HG02970 (cell line): ENCODE measurements around the gene FARP1.

Source experiments
- ATAC-seq: cut with Tn5 transposase; IDR thresholded peaks from one replicate; pipeline ENCODE4 v1.9.1; 2021; ENCODE audit warnings: mild to moderate bottlenecking, moderate library complexity, moderate number of reproducible peaks; ENCODE audit not compliant: unreplicated experiment, low FRiP score

FARP1 gene

GRCh38 chr13:98142380-98143156 is at the start of gene FARP1:
TSS of gene FARP1 (plus strand) at chr13:98143094. CDS start at chr13:98213243, 70,149 bp downstream.
- ATAC-seq: peak; percentile 75

DNA sequence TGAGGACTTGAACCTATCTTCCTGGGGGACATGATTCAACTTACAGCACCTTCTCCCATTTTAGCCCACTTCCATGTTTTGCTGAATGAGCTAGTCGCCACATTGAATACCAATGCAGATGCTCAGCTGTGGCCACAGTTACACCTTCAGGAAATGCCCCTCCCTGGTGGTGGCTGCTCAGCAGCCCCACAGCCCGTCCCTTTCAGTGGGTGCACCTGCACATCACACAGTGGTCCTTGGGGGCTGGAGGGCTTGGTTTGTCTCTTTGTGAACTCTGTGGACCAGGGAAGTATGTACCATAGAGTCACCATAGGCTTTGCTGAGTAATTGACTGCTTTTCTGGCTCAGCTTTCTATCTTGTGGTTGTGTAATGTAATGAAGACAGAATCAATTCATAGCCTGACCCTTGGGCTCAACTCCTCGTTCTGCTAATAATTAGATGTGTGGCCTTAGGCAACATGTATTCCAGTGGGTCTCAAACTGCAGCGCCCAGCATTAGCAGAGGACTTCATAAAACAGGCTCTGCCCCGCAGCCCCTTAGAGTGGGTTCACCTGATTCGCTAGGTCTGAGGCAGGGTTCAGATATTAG is 48.1 kb upstream of the FARP1 start:
- ATAC-seq: no peak

DNA sequence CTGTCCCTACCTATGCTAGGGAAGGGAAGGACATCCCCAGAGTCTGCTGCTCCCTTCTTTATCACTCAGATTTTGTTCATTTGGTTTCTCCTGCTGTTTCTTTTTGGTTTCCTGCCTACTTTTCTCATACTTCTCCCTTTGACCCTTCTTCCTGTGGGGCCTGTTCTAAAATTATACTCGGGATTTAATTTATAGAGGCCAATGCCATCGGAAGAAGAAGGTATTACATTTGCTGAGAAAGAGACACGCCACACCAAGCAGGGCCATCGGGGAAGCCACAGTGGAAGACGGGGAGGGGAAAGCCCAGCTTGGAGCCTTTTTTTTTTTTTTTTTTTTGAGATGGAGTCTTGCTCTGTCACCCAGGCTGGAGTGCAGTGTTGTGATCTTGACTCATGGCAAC is 46.8 kb upstream of the FARP1 start:
- ATAC-seq: no peak

DNA sequence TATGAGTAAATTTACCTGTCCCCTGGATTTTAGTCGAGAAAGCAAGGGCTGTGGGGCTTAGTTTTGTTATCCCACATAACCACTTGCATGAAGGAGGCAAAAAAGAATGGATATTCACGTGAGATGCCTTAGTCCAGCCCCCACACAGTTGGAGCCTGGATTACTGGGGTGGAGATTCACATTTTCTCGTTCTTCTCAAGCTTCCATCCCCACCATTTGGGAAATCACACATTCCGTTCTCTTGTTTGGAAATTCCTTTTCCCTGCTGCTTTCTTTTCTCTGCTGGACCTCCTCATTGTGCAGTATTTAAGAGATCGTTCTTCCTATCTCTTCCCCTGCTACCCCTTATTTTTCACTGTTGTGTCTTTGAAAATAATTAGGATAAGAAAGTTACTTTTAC is 45.1 kb upstream of the FARP1 start:
- ATAC-seq: no peak

DNA sequence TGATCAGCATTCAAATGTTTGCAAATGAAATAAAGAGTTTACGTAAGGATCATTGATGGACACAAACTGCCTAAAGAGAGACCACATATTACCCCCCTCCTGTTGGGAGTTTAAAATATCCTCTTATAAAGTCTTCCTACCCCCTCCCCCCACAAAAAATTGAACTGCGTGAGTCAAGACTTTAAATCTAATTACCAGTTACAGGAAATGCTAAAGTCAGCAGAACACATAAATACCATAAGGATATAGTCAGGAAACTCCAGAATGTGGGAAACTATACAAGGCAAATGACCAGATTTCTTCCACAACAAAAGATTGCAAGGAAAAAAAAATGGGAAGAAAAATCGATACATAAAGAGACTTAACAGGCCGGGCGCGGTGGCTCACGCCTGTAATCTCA is 44.4 kb upstream of the FARP1 start:
- ATAC-seq: no peak

- ATAC-seq: no peak
These were observed 43.3 kb upstream of the FARP1 start for GRCh38 chr13:98099627-98100026.

- ATAC-seq: no peak
These were observed 42.4 kb upstream of the FARP1 start for GRCh38 chr13:98100481-98100880.

GRCh38 chr13:98103531-98103930 is 39.4 kb upstream of the FARP1 start:
- no peak for ATAC-seq

GRCh38 chr13:98103942-98104880 is 38.7 kb upstream of the FARP1 start:
- no peak for ATAC-seq

DNA sequence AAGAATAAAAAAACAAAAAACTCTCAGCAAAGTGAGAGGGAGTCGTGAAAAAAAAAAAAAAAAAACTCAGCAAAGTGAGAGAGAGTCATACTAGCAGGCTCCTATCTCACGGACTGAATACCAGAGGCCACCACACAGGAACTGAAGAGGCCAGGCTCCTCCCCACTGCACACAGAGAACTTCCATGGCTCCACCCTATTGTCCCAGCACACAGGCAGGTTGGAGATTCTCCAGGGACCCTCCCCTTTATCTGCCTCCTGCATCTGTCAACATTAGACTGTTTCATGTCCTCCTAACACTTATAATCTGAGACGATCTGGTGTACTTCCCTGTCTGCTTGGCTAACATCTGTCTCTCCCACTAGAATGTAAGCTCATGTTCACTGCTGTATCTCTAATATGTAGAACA is 37.0 kb upstream of the FARP1 start:
- ATAC-seq: no peak

GRCh38 chr13:98108341-98108740 is 34.6 kb upstream of the FARP1 start:
- ATAC-seq: no peak

GRCh38 chr13:98109226-98109853 is 33.6 kb upstream of the FARP1 start:
- no peak for ATAC-seq

GRCh38 chr13:98110749-98111148 is 32.1 kb upstream of the FARP1 start:
- no peak for ATAC-seq

- ATAC-seq: no peak
These were observed 31.5 kb upstream of the FARP1 start for GRCh38 chr13:98111168-98112098.

DNA sequence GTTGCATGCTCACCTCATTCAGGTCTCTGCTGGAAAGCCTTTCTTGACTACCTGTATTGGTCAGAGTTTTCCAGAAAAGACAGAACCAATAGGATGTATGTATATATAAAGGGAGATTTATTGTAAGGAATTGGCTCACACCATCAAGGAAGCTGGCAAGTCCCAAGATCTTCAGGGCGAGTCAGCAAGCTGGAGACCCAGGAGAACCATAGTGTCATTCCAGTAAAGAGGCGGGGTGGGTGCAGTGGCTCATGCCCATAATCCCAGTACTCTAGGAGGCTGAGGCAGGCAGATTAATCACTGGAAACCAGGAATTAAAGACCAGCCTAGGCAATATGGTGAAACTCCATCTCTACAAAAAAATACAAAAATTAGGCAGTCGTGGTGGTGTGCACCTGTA is 30.4 kb upstream of the FARP1 start:
- no peak for ATAC-seq

- no peak for ATAC-seq
These were observed 24.0 kb upstream of the FARP1 start for GRCh38 chr13:98118865-98119264.

GRCh38 chr13:98123176-98123575 is 19.7 kb upstream of the FARP1 start:
- no peak for ATAC-seq

GRCh38 chr13:98129059-98129746 is 13.7 kb upstream of the FARP1 start:
- ATAC-seq: no peak

- ATAC-seq: peak; percentile 65
These were observed 8.9 kb upstream of the FARP1 start for GRCh38 chr13:98133946-98134345.
